OCI-LY1 (cell line): ENCODE data around the gene NUP210L.
A peak's percentile ranks its signal among the peaks of the same experiment; 100 is the strongest.

ENCODE experiments used
- H2AFZ ChIP-seq: fragments of 200-600 bp; sonication (generic), shearing (Covaris generic); 2 replicates; pipeline ENCODE4 v1.6.0; 2014; ENCODE audit warnings: antibody characterized with exemption, mild to moderate bottlenecking, low read length
- H3F3A ChIP-seq: fragments of 200-600 bp; sonication (generic), shearing (Covaris generic); 2 replicates; pipeline ENCODE4 v1.6.0; 2014; ENCODE audit warnings: mild to moderate bottlenecking, antibody characterized with exemption, low read length, moderate library complexity; ENCODE audit not compliant: insufficient read depth
- H3K27ac ChIP-seq: fragments of 200-600 bp; sonication (generic); 2 replicates; pipeline ENCODE4 v1.5.1; 2014; ENCODE audit warnings: low read length, mixed run types, mild to moderate bottlenecking, low read depth; ENCODE audit not compliant: poor library complexity, severe bottlenecking
- H3K27me3 ChIP-seq: fragments of 200-600 bp; sonication (generic); 2 replicates; pipeline ENCODE4 v1.6.0; 2014; ENCODE audit warnings: antibody characterized with exemption, mild to moderate bottlenecking, low read length, moderate library complexity; ENCODE audit not compliant: insufficient read depth
- H3K36me3 ChIP-seq: fragments of 200-600 bp; sonication (generic); 2 replicates; pipeline ENCODE4 v1.6.1; 2014; ENCODE audit warnings: mild to moderate bottlenecking, antibody characterized with exemption, low read length, moderate library complexity, mixed read lengths; ENCODE audit not compliant: insufficient read depth
- H3K4me1 ChIP-seq: fragments of 200-600 bp; sonication (generic); 2 replicates; pipeline ENCODE4 v1.5.1; 2014; ENCODE audit warnings: mild to moderate bottlenecking, low read length, moderate library complexity; ENCODE audit not compliant: insufficient read depth, severe bottlenecking
- H3K4me2 ChIP-seq: fragments of 200-600 bp; sonication (generic), shearing (Covaris generic); 2 replicates; pipeline ENCODE4 v1.6.1; 2014; ENCODE audit warnings: low read length
- H3K4me3 ChIP-seq: fragments of 200-600 bp; sonication (generic); 2 replicates; pipeline ENCODE4 v1.5.1; 2014; ENCODE audit warnings: low read length, low read depth, mild to moderate bottlenecking, mixed read lengths; ENCODE audit not compliant: poor library complexity, severe bottlenecking
- H3K79me2 ChIP-seq: fragments of 200-600 bp; shearing (Covaris generic); 2 replicates; pipeline ENCODE4 v1.6.1; 2016; ENCODE audit warnings: mixed run types, low read length, mixed read lengths; ENCODE audit not compliant: insufficient read depth
- H3K9ac ChIP-seq: fragments of 200-600 bp; sonication (generic), shearing (Covaris generic); 2 replicates; pipeline ENCODE4 v1.6.1; 2014; ENCODE audit warnings: mild to moderate bottlenecking, low read length, mixed read lengths
- H3K9me2 ChIP-seq: fragments of 200-600 bp; sonication (generic), shearing (Covaris generic); 2 replicates; pipeline ENCODE4 v1.6.1; 2014; ENCODE audit warnings: low read depth, mild to moderate bottlenecking, low read length, mixed read lengths
- H3K9me3 ChIP-seq: fragments of 200-600 bp; shearing (Covaris generic); 2 replicates; pipeline ENCODE4 v1.6.1; 2014; ENCODE audit warnings: low read length, mixed read lengths
- H4K20me1 ChIP-seq: fragments of 200-600 bp; sonication (generic), shearing (Covaris generic); 2 replicates; pipeline ENCODE4 v1.6.0; 2016; ENCODE audit warnings: mild to moderate bottlenecking, low read length; ENCODE audit not compliant: insufficient read depth
- CTCF ChIP-seq: fragments of 200-600 bp; sonication (generic), shearing (Covaris generic); IDR thresholded peaks from 2 replicates; pipeline ENCODE4 v1.5.1; 2017; ENCODE audit warnings: mild to moderate bottlenecking, antibody characterized with exemption, low read length, moderate library complexity, mixed read lengths
- EZH2 ChIP-seq: fragments of 200-600 bp; sonication (generic), shearing (Covaris generic); IDR thresholded peaks from 2 replicates; pipeline ENCODE4 v1.8.0; 2017; ENCODE audit warnings: borderline replicate concordance, mixed run types, mild to moderate bottlenecking, antibody characterized with exemption, low read length, moderate library complexity, mixed read lengths

NUP210L gene

GRCh38 chr1:153957744-153958110 is 197.1 kb downstream of the NUP210L start:
- peaks cover 24% of the 10 kb centered on the region for H3K79me2 ChIP-seq
- peak overlapping the region; percentile 79 for H3K9ac ChIP-seq
- peaks cover 17% of the 10 kb centered on the region; the same call in 1 of the 2 replicates for H3K36me3 ChIP-seq
- peak overlapping the region; percentile 47 for H3K27ac ChIP-seq
- H3F3A ChIP-seq: no peaks in the 10 kb centered on the region
- peak overlapping the region; percentile 86 for H3K4me2 ChIP-seq
- peaks cover 41% of the 10 kb centered on the region for H3K4me1 ChIP-seq
- peak overlapping the region; percentile 74 for H3K4me3 ChIP-seq
- no peaks in the 10 kb centered on the region for H3K9me2 ChIP-seq
- no peaks in the 10 kb centered on the region for H3K27me3 ChIP-seq
- H2AFZ ChIP-seq: no peak overlapping the region
- no peaks in the 10 kb centered on the region for H4K20me1 ChIP-seq
- H3K9me3 ChIP-seq: no peaks in the 10 kb centered on the region
- TF ChIP-seq CTCF (no peak; the same call in 1 of the 2 replicates), EZH2 (no peak)

GRCh38 chr1:153956997-153957715 is 197.7 kb downstream of the NUP210L start:
- Histone ChIP-seq H3K4me3 (peak overlapping the region; percentile 74), H4K20me1 (no peaks in the 10 kb centered on the region), H3K9me2 (no peaks in the 10 kb centered on the region), H3K27me3 (no peaks in the 10 kb centered on the region), H3K9me3 (no peaks in the 10 kb centered on the region), H3K79me2 (peaks cover 24% of the 10 kb centered on the region), H2AFZ (no peak overlapping the region), H3K27ac (peak overlapping the region; percentile 47), H3K4me1 (peaks cover 35% of the 10 kb centered on the region), H3F3A (no peaks in the 10 kb centered on the region), H3K4me2 (peak overlapping the region; percentile 86), H3K9ac (peak overlapping the region; percentile 79), H3K36me3 (peaks cover 22% of the 10 kb centered on the region)
- TF ChIP-seq EZH2: no peak
- no peak for TF ChIP-seq CTCF

GRCh38 chr1:153954826-153955225 is 200.0 kb downstream of the NUP210L start:
- H3K4me2 ChIP-seq: no peak overlapping the region
- H4K20me1 ChIP-seq: no peaks in the 10 kb centered on the region
- TF ChIP-seq EZH2 (no peak), CTCF (no peak)
- no peaks in the 10 kb centered on the region for H3K9me3 ChIP-seq
- H3K4me3 ChIP-seq: no peak overlapping the region
- H3K27me3 ChIP-seq: no peaks in the 10 kb centered on the region
- H3K4me1 ChIP-seq: peaks cover 26% of the 10 kb centered on the region
- no peak overlapping the region for H2AFZ ChIP-seq
- H3K36me3 ChIP-seq: peaks cover 39% of the 10 kb centered on the region
- peaks cover 24% of the 10 kb centered on the region for H3K79me2 ChIP-seq
- no peaks in the 10 kb centered on the region for H3F3A ChIP-seq
- H3K27ac ChIP-seq: no peak overlapping the region
- H3K9me2 ChIP-seq: no peaks in the 10 kb centered on the region
- H3K9ac ChIP-seq: no peak overlapping the region
